Anterior cingulate cortex (tissue), 58 donors: Measurements from ENCODE around the gene SRGAP2C.
"Not testable (repeated sequence)": the region's sequence is repeated elsewhere in the genome, so short reads cannot be mapped to it uniquely, and the experiment has no call there.

Experiments
- DNase-seq, 58 donors: peaks; one replicate each; lab custom pipeline; 2025; lab: John Stamatoyannopoulos, UW

The SRGAP2C gene

GRCh38 chr1:121184290-121185127 is at the start of gene SRGAP2C, which contains the start of gene FAM72B:
Gene SRGAP2C, plus strand, starts transcription at chr1:121184975. Its CDS starts 2,472 bp downstream, at chr1:121187447.
Gene FAM72B, minus strand, starts transcription at chr1:121184340. Its CDS starts 851 bp downstream, at chr1:121183489.
- peak; percentile 63 to 100 (median 98) for DNase-seq

GRCh38 chr1:121140393-121140792 is 44.4 kb upstream of the SRGAP2C start:
- not testable (repeated sequence) for DNase-seq

GRCh38 chr1:121148489-121149190 is 36.1 kb upstream of the SRGAP2C start:
- DNase-seq: not testable (repeated sequence)

- DNase-seq: not testable (repeated sequence)
These were observed 33.5 kb upstream of the SRGAP2C start for GRCh38 chr1:121151294-121151693.

- not testable (repeated sequence) for DNase-seq
These were observed 32.0 kb upstream of the SRGAP2C start for GRCh38 chr1:121152788-121153187.

- not testable (repeated sequence) for DNase-seq
These were observed 30.0 kb upstream of the SRGAP2C start for GRCh38 chr1:121154811-121155210.

- not testable (repeated sequence) for DNase-seq
These were observed 29.0 kb upstream of the SRGAP2C start for GRCh38 chr1:121155671-121156358.

GRCh38 chr1:121156958-121157603 is 27.7 kb upstream of the SRGAP2C start:
- DNase-seq: not testable (repeated sequence)

- DNase-seq: not testable (repeated sequence)
These were observed 27.2 kb upstream of the SRGAP2C start for GRCh38 chr1:121157609-121158008.

GRCh38 chr1:121160118-121160517 is 24.7 kb upstream of the SRGAP2C start:
- not testable (repeated sequence) for DNase-seq

- DNase-seq: not testable (repeated sequence)
These were observed 23.4 kb upstream of the SRGAP2C start for GRCh38 chr1:121161199-121161901.

GRCh38 chr1:121163850-121164757 is 20.7 kb upstream of the SRGAP2C start:
- DNase-seq: not testable (repeated sequence)

GRCh38 chr1:121165296-121165695 is 19.5 kb upstream of the SRGAP2C start:
- DNase-seq: not testable (repeated sequence)

- not testable (repeated sequence) for DNase-seq
These were observed 17.5 kb upstream of the SRGAP2C start for GRCh38 chr1:121167225-121167738.

- not testable (repeated sequence) for DNase-seq
These were observed 16.6 kb upstream of the SRGAP2C start for GRCh38 chr1:121168152-121168668.

- DNase-seq: not testable (repeated sequence)
These were observed 8.1 kb upstream of the SRGAP2C start for GRCh38 chr1:121176649-121177048.

GRCh38 chr1:121178197-121178596 is 6.6 kb upstream of the SRGAP2C start:
- not testable (repeated sequence) for DNase-seq

- DNase-seq: not testable (repeated sequence)
These were observed 908 bp upstream of the SRGAP2C start for GRCh38 chr1:121183867-121184266.
